A673 (cell line): ENCODE data around the gene CSRP1.

Source experiments
- EZH2 ChIP-seq: fragments of 200-600 bp; sonication (generic); IDR thresholded peaks from 2 replicates; pipeline ENCODE4 v1.6.1; 2017; ENCODE audit warnings: borderline replicate concordance, low read depth, mild to moderate bottlenecking, mixed read lengths, antibody characterized with exemption, low read length; ENCODE audit not compliant: poor library complexity, severe bottlenecking
- TF ChIP-seq, protein P1 (sequence below): fragments of 300-800, 200-600 bp; sonication (generic); conservative IDR thresholded peaks from 2 replicates; pipeline ENCODE4 v1.5.1; 2017; ENCODE audit warnings: low read depth, mild to moderate bottlenecking, antibody characterized with exemption, low read length, moderate library complexity, mixed read lengths

DNA sequence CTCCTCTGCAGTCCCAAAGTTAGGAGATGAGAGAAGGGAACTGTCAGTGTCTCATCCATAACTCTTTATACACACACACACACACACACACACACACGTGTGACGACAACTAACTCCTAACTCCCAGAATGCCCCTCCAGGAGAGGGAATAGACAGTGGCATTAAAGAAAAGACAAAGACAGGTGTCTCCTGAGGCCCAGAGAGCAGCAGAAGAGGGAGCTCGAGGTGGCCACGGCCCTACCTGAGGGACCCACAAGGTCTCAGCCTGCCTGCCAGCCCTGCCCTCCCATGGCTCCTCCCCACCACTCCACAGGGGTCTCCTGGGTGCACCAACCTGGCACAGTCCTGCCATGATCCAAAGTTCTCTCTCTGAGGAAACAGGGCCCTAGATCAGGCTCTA is 36.3 kb downstream of the CSRP1 start:
- TF ChIP-seq, protein P1, sequence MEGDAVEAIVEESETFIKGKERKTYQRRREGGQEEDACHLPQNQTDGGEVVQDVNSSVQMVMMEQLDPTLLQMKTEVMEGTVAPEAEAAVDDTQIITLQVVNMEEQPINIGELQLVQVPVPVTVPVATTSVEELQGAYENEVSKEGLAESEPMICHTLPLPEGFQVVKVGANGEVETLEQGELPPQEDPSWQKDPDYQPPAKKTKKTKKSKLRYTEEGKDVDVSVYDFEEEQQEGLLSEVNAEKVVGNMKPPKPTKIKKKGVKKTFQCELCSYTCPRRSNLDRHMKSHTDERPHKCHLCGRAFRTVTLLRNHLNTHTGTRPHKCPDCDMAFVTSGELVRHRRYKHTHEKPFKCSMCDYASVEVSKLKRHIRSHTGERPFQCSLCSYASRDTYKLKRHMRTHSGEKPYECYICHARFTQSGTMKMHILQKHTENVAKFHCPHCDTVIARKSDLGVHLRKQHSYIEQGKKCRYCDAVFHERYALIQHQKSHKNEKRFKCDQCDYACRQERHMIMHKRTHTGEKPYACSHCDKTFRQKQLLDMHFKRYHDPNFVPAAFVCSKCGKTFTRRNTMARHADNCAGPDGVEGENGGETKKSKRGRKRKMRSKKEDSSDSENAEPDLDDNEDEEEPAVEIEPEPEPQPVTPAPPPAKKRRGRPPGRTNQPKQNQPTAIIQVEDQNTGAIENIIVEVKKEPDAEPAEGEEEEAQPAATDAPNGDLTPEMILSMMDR: no peak
- TF ChIP-seq EZH2: no peak
